Kidney capillary endothelial cell (primary cell): ENCODE measurements around the gene NRARP.

Experiments
- DNase-seq: peaks from one replicate; pipeline ENCODE4 v3.0.0-alpha.2; 2018; ENCODE audit warnings: low spot score

The NRARP gene

GRCh38 chr9:137321726-137322361 is 19.8 kb upstream of the NRARP start:
- DNase-seq = no peak

DNA sequence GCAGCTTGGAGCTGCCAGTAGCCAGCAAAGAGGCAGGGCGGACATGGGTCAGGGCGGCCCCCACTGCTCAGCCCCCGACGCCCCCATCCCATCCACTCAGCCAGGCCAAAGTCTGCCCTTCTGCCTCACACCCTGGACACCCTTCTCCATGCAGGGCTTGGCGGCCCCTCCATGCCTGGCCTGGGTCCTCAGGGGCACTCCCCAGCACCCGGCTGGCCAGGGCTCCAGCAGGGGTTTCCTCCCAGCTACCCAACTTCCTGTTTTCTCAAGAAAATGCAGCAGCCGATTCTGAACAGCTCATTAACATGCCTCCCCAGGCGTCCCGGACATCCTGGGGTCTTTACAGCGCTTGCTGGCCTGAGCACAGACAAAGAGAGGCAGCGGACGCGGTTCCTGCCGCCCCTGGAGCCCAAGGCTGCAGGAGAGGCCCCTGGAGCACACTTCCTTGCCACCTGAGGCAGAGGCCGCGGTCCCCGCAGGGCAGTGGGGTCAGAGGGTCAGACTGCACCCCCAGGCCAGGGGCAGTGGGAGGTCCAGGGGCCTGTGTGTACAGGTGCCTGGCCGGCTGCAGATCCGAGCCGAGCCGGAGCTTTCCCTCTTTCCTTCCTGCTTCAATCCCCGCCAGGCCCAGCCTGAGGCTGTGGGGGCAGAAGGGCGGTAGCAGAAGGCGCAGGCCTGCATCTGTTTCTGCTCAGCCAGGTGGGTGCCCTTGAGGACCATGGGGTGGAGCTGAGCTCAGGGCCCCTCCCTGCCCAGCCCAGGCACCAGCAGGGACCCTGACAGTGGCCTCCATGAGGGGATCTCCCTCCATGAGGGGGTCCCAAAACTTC is 18.7 kb upstream of the NRARP start:
- peak; percentile 88 for DNase-seq

DNA sequence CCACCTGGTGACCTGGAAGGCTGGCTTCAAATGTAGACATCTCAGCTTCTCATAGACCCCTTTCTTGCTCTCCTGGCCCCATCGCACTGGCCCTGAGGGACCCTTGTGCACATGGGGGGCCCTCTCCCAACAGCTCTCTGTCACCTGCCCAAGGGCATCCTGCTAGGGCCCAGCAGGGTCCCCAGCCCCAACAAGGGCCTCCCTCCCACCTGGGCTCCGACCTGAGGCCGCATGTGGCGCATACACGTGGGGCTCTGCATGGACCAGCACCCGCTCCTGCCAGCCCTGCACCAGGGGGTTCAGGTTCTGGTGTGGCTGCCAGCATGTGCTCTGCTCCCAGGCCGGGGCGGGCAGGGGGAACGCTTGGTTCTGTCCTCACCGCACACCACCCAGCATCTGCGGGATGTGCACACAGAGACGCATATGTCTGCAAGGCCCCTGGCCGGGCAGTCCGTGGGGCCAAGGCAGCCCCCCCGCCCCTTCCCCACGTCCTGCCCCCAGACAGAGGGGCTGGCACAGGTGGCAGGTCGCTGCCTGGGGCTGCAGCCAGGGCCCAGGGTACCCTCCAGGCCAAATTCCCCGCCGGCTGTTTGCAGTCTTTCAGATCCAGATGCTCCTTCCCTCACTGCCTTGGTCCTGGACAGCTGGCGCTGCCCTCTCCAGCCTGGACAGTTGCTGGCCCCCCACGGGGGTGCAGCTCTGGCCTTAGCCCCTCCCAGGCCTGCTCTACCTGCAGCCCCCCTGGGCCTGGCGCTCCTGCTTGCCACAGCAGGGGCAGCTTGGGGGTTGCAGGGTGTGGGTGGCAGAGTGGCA is 17.9 kb upstream of the NRARP start:
- no peak for DNase-seq

- peak; percentile 60 for DNase-seq
Measured at GRCh38 chr9:137319011-137319738, 17.1 kb upstream of the NRARP start.

- no peak for DNase-seq
Measured at GRCh38 chr9:137318602-137319001, 16.5 kb upstream of the NRARP start.

GRCh38 chr9:137317718-137318511 is 15.8 kb upstream of the NRARP start:
- no peak for DNase-seq

- no peak for DNase-seq
Measured at GRCh38 chr9:137317021-137317717, 15.1 kb upstream of the NRARP start.

- DNase-seq = peak; percentile 36
Measured at GRCh38 chr9:137316012-137316981, 14.2 kb upstream of the NRARP start.

- no peak for DNase-seq
Measured at GRCh38 chr9:137315581-137316011, 13.5 kb upstream of the NRARP start.

- no peak for DNase-seq
Measured at GRCh38 chr9:137314561-137315560, 12.8 kb upstream of the NRARP start.

DNA sequence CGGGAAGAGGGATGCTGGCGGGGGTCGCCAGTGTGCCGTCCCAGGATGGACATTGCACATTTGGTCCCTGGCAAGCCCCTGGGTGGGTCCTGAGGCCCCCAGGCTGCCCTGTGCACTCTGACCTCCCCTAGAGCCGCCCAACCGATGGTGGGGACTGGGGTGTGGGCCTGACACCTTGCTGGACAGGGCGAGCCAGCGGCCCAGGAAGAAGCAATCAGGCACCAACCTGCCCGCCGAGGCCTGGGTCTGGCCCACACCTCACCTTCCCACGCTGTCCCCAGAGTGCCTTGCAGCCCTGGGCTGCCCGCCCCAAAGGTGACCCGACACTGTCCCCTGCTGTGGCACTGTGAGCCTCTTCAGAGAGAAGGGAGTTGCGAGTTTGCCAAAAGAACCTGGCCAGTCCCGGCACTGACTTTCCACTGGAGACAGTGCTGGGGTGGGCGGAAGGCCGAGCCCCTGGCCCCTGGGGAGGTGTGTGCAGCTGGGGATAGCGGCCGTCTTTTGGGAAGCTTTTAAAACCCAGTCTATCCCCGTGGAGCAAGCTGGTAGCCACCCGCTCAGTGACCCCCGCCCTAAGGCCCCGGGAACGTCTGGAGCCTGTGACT is 12.0 kb upstream of the NRARP start:
- no peak for DNase-seq

DNA sequence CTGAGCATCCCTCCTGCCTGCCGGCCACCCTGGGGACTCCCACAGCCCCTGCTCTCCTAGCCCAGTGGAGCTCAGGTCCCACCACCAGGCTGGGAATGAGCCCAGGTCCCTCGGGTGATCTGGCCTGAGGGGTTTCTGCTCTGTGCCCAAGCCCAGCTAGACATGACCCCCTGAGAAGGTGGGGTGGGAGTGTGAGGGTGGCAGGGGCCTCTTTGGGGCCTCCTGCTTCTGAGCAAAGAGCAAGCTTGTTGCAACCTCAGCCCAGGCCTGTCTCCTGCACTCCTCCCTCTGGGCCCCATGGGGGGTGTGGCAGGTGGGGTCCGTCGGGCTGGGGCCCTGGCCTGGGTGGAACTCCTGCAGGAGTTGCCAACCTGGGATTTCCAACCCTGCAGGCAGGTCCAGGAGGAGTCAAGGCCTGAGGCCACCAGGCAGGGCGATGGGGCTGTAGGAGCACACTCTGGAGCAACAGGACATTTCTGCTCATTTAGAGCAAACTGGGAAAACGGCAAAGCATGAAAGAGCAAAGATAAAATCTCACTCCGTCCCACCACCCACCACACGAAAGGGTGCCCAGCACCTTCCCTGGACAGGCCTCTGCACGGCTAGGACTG is 11.4 kb upstream of the NRARP start:
- DNase-seq = no peak

GRCh38 chr9:137312852-137313325 is 10.8 kb upstream of the NRARP start:
- DNase-seq = no peak

DNA sequence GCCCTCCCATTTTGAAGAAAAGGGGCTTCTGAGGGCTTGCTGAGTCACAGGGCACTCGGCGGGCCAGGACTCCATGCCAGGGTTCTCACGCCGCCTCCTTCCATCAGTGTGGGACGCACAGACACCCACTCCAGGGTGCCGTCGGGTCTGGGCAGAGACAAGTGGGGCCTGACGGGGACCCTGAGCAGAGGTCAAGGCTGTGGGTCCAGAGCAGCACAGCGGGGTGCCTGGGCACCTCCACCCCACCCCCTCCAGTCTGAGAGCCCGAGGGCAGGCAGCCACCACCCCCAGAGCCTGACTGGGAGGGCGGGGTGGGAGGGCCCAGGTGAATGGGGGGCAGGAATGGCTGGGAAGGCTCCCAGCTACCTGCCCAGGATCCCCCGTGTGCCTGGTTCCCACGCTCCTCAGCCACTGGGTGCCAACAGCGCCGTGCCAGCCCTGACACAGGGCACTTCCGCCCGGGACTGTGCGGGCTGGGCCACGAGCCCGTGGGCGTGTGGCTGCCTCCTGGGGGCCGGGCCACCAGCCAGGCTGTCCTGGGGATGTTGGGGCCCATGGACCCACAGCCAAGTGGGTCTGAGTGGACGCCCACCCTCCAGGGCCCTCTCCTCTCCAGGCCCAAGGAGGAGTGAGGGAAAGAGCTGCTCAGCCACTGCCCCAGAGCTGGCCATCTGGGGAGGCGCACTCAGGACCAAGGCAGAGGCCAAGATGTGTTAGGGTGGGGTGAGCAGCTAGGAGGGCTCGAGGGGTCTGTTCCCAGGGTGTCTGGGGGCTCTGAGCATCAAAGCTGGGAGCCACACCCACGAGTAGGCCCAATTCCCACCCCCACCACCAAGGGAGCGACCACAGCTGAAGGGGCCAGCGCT is 10.1 kb upstream of the NRARP start:
- DNase-seq = no peak

GRCh38 chr9:137311171-137311985 is 9.3 kb upstream of the NRARP start:
- no peak for DNase-seq
